MV-4-11 (cell line): Measurements from ENCODE around the gene IGF2BP2.
"Not testable (repeated sequence)": the region's sequence is repeated elsewhere in the genome, so short reads cannot be mapped to it uniquely, and the experiment has no call there.

Experiments
- DNase-seq: peaks from one replicate; lab custom pipeline; 2025; lab: John Stamatoyannopoulos, UW

The IGF2BP2 gene

GRCh38 chr3:185825006-185825638, at the start of gene IGF2BP2:
IGF2BP2 (minus strand) TSS chr3:185825042; CDS start chr3:185824960, 82 bp downstream.
- peak; percentile 37 for DNase-seq

GRCh38 chr3:185874119-185874518, 49.3 kb upstream of the IGF2BP2 start:
- DNase-seq: no peak

- DNase-seq: no peak
These were observed 42.8 kb upstream of the IGF2BP2 start for GRCh38 chr3:185867650-185868049.

- no peak for DNase-seq
These were observed 42.2 kb upstream of the IGF2BP2 start for GRCh38 chr3:185866995-185867394.

- no peak for DNase-seq
These were observed 41.7 kb upstream of the IGF2BP2 start for GRCh38 chr3:185866555-185866954.

- DNase-seq: no peak
These were observed 40.4 kb upstream of the IGF2BP2 start for GRCh38 chr3:185865247-185865646.

- no peak for DNase-seq
These were observed 39.9 kb upstream of the IGF2BP2 start for GRCh38 chr3:185864767-185865166.

GRCh38 chr3:185862920-185863319, 38.1 kb upstream of the IGF2BP2 start:
- DNase-seq: no peak

GRCh38 chr3:185859294-185859972, 34.6 kb upstream of the IGF2BP2 start:
- no peak for DNase-seq

- DNase-seq: no peak
These were observed 33.8 kb upstream of the IGF2BP2 start for GRCh38 chr3:185858502-185859225.

- DNase-seq: no peak
These were observed 32.4 kb upstream of the IGF2BP2 start for GRCh38 chr3:185857208-185857607.

GRCh38 chr3:185856652-185857051, 31.8 kb upstream of the IGF2BP2 start:
- DNase-seq: no peak

- not testable (repeated sequence) for DNase-seq
These were observed 28.9 kb upstream of the IGF2BP2 start for GRCh38 chr3:185853771-185854170.

GRCh38 chr3:185852635-185853034, 27.8 kb upstream of the IGF2BP2 start:
- DNase-seq: peak; percentile 59

- no peak for DNase-seq
These were observed 27.1 kb upstream of the IGF2BP2 start for GRCh38 chr3:185851959-185852358.

GRCh38 chr3:185851046-185851445, 26.2 kb upstream of the IGF2BP2 start:
- no peak for DNase-seq

GRCh38 chr3:185847506-185847905, 22.7 kb upstream of the IGF2BP2 start:
- no peak for DNase-seq

- no peak for DNase-seq
These were observed 21.2 kb upstream of the IGF2BP2 start for GRCh38 chr3:185846037-185846436.

GRCh38 chr3:185844051-185844450, 19.2 kb upstream of the IGF2BP2 start:
- no peak for DNase-seq

GRCh38 chr3:185843635-185844034, 18.8 kb upstream of the IGF2BP2 start:
- DNase-seq: no peak

- DNase-seq: no peak
These were observed 18.3 kb upstream of the IGF2BP2 start for GRCh38 chr3:185843126-185843525.

- DNase-seq: no peak
These were observed 17.4 kb upstream of the IGF2BP2 start for GRCh38 chr3:185842241-185842640.

GRCh38 chr3:185838417-185838989, 13.7 kb upstream of the IGF2BP2 start:
- not testable (repeated sequence) for DNase-seq
